HS-5 (cell line): ENCODE data around the gene LRRK1.

Experiments
- DNase-seq: peaks from one replicate; pipeline ENCODE4 v3.0.0-alpha.2; 2012; ENCODE audit warnings: low read depth

The LRRK1 gene

DNA sequence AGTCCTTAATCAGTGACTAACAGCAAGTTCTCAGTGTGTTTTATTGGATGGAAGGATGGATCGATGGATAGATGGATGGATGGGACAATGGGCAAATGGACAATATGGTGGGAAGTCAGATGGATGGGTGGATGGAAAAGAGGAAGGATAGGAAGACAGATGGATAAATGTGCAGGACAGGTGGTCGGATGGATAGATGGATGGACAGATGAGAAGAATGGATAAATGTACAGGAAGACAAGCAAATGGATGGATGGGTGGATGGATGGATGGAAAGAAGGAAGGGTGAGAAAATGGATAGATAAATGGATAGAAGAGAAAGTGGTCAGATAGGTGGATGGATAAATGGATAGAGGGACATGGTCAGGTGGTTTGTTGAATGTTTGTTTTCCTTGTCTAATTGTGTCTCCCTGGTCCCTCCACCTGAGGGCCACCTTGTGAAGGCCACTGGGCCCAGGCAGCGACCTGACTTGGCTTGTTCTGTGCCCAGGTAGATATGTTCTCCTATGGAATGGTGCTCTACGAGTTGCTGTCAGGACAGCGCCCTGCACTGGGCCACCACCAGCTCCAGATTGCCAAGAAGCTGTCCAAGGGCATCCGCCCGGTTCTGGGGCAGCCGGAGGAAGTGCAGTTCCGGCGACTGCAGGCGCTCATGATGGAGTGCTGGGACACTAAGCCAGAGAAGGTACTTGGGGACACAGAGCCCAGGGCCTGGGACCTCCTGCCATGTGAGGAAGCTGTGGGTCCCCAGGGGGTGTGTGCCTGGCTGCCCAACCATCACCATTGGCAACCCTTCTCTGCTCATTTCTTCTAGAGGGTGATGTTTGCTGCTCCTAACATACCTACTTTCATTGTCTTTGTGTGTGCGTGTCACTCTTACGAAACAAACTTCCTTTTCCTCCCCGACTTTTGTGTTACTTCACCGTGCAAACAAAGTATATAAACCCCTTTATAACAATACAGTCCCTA, 137.5 kb downstream of the LRRK1 start:
- no peak for DNase-seq

DNA sequence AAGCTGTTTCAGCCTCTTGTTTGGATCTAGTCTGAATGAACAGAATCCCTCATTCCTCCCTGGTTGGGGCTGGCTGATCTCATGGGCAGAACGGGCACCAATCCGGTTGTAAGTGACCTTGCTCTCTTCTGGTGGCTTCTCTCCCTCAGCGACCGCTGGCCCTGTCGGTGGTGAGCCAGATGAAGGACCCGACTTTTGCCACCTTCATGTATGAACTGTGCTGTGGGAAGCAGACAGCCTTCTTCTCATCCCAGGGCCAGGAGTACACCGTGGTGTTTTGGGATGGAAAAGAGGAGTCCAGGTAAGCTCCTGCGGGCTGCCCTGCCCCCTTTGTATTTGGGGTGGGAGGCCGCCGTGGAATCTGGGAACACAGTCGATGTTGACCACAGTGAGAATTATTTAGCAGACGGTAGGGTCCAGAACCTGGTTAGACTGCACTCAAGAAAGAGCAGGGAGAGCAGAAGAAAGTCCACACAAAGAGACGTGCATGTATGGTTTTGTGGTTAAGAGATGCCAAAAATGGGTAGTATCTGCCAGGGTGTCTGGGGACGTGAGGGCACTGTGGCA, 138.8 kb downstream of the LRRK1 start:
- no peak for DNase-seq

DNA sequence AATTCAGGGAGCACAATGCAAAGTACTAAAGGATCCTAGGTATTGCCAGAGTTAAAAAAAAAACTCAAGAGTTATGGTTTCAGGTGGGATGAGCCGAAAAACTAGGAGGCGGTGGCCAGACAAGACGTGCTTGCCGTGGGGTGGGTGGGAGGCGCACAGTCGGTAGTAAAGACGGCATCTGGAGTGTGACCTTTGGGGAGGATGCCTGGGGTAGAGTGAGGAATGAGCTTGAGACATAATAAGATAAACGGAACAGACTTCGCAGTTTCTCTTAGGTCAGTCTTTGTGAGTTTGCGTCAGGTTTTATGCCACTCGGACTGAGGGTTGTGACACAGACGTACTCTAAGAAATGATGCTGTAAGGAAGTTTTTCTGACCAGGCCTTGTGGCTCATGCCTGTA, 139.6 kb downstream of the LRRK1 start:
- DNase-seq: no peak

DNA sequence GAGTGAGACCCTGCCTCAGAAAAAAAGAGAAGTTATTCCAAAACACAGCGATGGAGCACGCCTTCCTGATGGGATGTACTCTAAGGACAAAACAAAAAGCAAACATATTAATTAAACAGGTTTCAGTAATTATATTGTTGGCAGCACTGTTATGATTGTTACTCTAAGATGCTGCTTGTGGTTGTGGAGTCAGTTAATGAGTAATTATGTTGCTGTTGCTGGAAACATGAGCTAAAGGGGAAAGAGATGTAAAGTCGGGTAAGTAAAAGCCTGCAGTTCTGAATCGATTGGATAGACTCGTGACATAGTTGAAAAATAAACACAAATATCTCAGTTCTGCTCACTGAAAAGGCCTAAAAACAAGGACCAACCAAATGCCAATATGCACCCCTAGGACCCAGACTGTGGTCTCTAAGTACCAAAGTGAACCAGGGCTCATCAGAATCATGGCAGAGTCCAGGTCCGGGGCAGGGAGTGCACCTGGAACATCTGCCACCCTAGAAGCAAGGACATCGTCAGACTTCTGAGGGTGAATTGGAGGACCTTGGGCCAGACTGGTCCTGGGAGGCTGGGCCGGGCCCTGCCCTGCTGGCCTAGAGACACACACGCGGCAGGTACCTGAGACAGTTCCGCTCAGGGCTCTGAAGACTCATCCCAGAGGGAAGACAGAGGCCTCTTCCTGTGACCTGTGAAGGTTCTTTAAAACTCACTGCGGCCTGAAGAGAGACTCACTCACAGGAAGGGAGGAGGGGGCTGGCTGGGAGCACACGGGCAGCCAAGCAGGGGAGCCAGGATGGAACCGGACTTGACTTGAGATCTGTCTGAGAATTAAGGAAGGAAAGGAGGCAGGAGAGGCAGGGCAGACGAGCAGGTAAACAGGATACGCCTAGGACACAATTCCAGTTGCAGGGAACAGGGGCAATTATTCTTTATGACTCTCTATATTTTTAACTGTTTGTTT, 140.5 kb downstream of the LRRK1 start:
- no peak for DNase-seq

DNA sequence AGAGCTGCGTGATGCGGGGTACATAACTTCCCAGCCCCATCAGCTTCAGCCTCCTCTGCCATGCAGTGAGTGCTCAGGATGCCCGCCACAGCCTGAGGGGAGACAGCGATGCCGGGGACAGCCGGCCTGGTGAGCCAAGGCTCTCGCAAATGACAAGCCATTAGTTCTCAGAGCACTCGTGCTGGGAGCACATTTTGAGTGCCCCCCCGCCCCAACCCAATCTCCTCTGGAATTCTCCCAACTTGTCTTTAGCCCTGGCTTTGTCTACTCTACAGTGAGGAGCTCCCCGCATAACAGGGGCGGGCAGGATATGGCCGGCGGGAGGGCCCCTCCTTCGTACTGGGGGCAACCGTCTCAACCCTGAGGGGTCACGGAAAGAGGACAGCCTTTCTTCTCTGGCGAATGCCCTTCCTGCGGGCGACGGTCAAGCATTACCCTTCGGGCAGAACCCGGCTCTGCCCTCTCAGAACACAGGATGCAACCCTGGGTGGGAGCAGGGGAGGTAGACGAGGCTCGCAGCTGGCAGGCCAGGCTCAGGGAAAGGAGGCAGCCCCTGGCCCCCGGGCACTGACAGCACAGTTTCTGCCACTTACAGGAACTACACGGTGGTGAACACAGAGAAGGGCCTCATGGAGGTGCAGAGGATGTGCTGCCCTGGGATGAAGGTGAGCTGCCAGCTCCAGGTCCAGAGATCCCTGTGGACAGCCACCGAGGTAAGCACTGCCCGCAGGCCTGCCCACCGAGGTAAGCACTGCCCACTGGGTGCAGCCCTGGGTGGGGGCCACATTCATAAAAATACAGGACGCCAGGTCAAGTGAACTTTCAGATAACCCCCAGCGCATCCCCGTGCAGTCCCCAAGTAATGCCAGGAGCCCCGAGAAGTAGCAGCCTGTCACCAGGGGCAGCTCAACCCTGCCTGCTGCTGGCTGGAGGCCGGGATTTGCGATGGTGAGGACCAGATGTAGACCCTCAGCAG, 141.7 kb downstream of the LRRK1 start:
- no peak for DNase-seq

DNA sequence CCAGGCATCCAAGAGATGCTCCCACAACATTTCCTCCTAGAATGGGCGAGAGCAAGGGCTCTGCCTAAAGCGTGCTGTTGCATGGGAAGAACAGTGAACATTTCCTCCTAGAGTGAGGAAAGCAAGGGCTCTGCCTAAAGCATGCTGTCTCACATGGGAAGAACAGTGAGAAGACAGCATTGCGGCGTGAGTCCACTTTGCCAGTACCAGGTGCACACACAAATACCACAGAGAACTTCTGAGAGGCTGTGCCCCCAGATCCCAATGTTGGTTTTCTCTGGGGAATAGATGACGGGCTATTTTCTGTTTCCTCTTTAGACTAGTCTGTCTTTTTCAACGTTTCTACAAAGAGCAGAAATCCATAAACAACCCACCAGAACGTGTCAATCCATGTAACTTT, 142.9 kb downstream of the LRRK1 start:
- DNase-seq: no peak

DNA sequence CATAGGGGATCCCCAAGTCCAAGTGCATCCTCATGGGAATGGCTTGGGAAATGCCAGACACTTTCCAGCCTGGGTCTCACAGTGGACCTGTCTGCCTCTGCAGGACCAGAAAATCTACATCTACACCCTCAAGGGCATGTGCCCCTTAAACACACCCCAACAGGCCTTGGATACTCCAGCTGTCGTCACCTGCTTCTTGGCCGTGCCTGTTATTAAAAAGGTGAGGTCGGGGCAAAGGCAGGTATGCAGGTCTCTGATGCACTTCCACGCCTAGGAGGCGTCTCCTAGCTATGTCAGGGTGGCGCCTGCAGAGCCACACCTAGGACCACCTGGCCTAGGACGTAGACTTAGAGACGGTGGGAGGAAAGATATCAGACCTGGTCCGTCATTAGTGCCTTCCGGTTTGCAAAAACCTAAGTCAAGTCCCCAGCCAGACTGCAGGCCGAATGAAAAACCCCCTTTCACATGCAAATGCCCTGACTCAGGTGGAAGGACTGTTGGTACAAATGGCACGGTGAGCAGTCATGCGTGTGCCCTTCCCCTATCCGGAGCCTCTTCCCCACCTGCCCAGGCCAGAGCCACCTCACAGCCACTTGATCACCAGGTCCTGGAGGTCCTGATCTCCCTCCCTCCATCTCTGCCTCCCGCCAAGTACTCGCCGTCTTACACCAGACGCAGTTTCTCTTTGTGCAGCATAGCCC, 143.5 kb downstream of the LRRK1 start:
- DNase-seq: no peak

- DNase-seq: no peak
Observed at GRCh38 chr15:101063212-101063611, 144.1 kb downstream of the LRRK1 start.

DNA sequence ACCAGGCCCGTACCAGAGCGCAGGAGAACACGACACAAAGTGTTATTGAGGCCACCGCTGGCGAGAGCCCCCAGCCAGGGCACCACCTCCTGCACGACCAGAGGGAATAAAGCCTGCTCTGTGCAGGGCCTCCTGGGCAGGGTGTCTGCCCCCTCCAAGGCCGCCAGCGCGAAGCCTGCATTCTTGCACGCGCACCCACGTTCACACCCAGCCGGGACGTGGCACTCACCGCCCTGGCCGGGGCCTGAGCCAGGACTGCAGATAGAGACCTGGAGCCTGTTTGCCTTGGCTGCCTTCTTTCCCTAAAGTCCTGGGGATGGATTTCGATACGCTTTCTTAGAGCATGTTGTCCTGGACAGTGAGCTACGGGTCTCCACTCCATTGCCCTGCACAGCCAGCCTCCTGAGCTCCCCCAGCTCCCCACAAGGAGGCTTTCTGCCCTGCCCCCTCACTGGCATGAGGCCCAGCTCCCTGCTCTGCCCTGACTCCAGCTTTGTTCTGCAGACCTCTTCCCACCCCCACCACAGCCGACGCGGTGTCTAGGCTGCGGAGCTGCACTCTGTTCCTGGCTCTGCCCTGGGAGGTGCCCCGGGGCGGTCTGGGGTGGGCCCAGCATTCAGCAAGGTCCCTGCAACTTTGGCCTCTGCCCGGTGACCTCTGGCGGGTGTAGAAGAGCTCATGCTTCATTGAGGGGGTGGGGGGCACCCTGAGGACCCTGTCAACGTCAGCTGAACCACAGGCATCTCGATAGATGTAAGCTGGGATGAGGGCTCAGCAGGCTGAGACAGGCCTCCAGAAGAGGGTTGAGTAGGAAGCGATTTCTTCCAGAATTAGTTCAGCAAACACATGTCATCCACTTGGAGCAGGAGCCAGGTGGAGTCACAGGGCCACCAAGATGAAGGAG, 145.0 kb downstream of the LRRK1 start:
- no peak for DNase-seq

- DNase-seq: no peak
Observed at GRCh38 chr15:101064795-101065569, 145.8 kb downstream of the LRRK1 start.

GRCh38 chr15:101065570-101066221, 146.5 kb downstream of the LRRK1 start:
- no peak for DNase-seq

DNA sequence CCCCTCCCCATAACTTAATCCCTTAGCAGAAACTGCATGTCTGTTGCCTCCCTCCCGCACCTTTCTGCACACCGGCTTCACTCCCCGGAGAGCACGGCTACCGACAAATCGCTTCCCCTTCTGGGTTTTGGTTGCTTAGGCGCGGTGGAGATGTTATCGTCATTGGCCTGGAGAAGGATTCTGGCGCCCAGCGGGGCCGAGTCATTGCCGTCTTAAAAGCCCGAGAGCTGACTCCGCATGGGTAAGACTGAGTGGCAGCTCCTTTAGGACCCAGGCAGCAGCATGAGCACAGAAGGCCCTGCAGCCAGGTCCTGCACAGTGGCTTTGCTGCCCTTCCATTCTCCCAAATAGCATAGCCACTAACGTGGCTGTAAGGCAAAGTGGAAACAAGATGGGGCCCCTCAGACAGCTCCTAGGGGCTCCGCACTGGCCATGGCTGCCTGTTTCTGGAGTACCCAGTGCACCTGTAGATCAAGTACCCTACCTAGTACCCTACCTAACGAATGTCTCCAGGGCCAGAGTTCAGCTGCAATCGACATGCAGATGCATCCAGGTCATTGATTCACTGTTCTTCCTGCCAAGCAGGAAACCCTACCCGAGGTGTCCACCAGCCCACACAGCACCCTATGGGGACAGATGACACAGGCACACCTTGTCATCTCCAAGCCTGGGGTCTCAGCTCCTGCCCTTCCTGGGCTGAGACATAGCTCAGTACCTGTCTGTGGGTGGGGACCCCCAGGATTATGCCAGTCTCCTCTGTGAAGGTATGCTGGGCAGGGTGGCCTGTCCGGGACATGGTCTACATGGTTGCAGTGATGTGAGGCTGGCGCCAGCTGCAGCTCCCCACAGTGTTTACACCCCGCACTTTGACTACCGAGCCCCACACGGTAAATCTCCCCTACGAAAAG, 147.6 kb downstream of the LRRK1 start:
- DNase-seq: no peak

- no peak for DNase-seq
Observed at GRCh38 chr15:101067660-101068522, 148.7 kb downstream of the LRRK1 start.

DNA sequence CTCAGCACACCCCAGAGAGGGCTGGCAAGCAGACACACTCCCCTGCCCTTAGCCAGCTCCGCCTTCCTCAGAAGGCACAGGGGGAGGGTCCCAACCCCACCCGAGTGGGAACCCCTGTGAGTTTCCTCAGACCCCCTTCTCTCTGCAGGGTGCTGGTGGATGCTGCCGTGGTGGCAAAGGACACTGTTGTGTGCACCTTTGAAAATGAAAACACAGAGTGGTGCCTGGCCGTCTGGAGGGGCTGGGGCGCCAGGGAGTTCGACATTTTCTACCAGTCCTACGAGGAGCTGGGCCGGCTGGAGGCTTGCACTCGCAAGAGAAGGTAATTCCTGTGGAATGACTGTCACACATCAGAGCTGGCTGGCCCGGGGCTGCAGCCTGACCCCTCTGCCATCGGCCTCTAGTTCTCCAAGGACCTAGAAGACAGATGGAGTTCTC, 149.4 kb downstream of the LRRK1 start:
- no peak for DNase-seq

- DNase-seq: no peak
Observed at GRCh38 chr15:101068961-101069653, 149.9 kb downstream of the LRRK1 start.

DNA sequence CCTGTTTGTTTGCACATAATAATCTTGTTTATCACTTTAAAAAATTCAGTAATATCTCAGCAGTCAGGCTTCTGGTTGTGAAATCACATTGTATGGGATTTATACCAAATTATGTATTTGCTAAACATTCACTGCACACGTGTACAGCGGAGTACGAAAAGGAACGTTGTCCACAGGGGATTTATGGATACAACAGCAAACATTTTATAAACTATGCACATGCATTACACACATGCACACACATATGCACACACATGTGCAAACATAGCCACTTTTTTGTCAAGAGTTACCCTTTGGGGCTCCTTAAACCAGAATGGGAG, 150.5 kb downstream of the LRRK1 start:
- DNase-seq: no peak
